Naive B cell (primary cell): ENCODE measurements around the gene KIAA1614. TPM values are rescaled to one million over a fixed set of nuclear protein-coding genes. Genes with fewer than 3 reads are reported as not detected.
A peak's percentile ranks its signal among the peaks of the same experiment; 100 is the strongest.
"Not testable (repeated sequence)": the region's sequence is repeated elsewhere in the genome, so short reads cannot be mapped to it uniquely, and the experiment has no call there.

Experiments used
- ATAC-seq, 2 donors: fragments of 150-1000 bp; cut with Tn5 transposase; 2 replicates each; pipeline ENCODE4 v1.10.0; 2021; ENCODE audit warnings: low read depth in 2 of 2, mild to moderate bottlenecking in 2 of 2, moderate library complexity in 2 of 2
- DNase-seq: peaks from one replicate; pipeline ENCODE4 v3.0.0; 2022
- H3K27ac Mint-ChIP-seq, 6 donors: one replicate each; pipeline ENCODE4 v1.8.0; 2020 to 2022; ENCODE audit warnings: mild to moderate bottlenecking in 6 of 6, mixed read lengths in 6 of 6, moderate library complexity in 5 of 6, inconsistent platforms in 2 of 6
- H3K27me3 Mint-ChIP-seq, 3 donors: one replicate each; pipeline ENCODE4 v1.8.0; 2021 to 2022; ENCODE audit warnings: mixed read lengths in 3 of 3, mild to moderate bottlenecking in 1 of 3
- H3K36me3 Mint-ChIP-seq, 2 donors: one replicate each; pipeline ENCODE4 v1.8.0; 2020 to 2022; ENCODE audit warnings: mixed read lengths in 2 of 2, inconsistent platforms in 1 of 2, mild to moderate bottlenecking in 1 of 2
- H3K4me1 Mint-ChIP-seq, 3 donors: one replicate each; pipeline ENCODE4 v1.8.0; 2020 to 2022; ENCODE audit warnings: mixed read lengths in 3 of 3, inconsistent platforms in 1 of 3, mild to moderate bottlenecking in 1 of 3, moderate library complexity in 1 of 3
- H3K4me3 Mint-ChIP-seq, 8 donors: one replicate each; pipeline ENCODE4 v1.8.0; 2020 to 2022; ENCODE audit warnings: mild to moderate bottlenecking in 8 of 8, mixed read lengths in 8 of 8, moderate library complexity in 8 of 8, inconsistent platforms in 2 of 8
- H3K9me3 Mint-ChIP-seq, 7 donors: one replicate each; pipeline ENCODE4 v1.8.0; 2020 to 2022; ENCODE audit warnings: mixed read lengths in 7 of 7, mild to moderate bottlenecking in 5 of 7, inconsistent platforms in 2 of 7, moderate library complexity in 1 of 7
- polyA plus RNA-seq, 6 donors: library from polyadenylated mRNA; unstranded; fragments of 300-500 nt; fragmentation: Illumina TruSeq; gene quantifications; one replicate each; pipeline ENCODE4 v1.2.3, GENCODE V29; 2021; ENCODE audit warnings: low read depth in 6 of 6

KIAA1614 gene
- polyA plus RNA-seq, 6 donors from 2014 or later, result 0.03 TPM; not detected in 5

DNA sequence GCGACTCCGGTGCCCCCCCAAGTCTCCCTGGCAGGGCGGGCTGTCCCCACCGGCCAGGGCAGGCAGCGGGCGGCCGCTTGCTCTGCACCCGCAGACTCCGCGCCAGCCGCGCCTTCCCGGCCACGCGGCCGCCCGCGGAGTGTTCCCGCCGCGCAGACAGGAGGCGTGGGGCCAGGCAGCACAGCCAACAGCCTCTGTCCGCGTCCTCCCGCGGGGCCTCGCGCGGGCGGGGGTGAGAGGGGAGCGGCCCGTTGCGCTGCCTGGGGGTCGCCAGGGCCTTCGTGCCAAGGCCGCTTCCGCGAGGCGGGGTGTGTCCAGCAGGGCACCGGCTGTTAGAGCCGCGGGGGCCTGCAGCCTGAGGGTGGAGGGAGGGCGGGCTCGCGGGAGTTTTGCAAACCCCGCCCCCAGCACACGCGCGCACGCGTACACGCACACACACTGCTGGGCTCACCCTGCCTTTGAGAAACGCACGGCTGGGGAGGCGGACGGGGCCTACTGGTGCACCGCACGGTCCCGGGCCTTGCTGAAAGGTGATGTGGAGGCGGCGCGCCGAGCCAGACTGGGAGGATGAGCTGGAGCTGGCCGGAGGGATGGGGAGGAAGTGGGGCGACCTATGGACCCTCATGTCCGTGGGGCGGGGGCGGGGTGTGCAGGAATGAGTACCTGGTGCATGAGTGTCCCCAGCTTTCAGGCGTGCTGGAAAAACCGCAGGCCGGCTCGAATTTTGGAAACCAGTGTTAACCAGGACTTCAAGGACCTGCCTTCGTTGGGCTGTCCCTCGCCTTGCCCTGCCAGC is 41.5 kb downstream of the KIAA1614 start:
- peak overlapping the region; percentile 56 to 84 (median 76) for H3K4me3 Mint-ChIP-seq
- H3K27ac Mint-ChIP-seq, result peak overlapping the region in 1 of 6 donors; percentile 61
- H3K27me3 Mint-ChIP-seq, result no peaks in the 10 kb centered on the region
- peak; percentile 36 for DNase-seq
- no peaks in the 10 kb centered on the region for H3K36me3 Mint-ChIP-seq
- peak; percentile 88 to 89 for ATAC-seq
- H3K9me3 Mint-ChIP-seq, result no peaks in the 10 kb centered on the region
- peaks cover 5 to 10% (median 8%) of the 10 kb centered on the region in 3 donors for H3K4me1 Mint-ChIP-seq

DNA sequence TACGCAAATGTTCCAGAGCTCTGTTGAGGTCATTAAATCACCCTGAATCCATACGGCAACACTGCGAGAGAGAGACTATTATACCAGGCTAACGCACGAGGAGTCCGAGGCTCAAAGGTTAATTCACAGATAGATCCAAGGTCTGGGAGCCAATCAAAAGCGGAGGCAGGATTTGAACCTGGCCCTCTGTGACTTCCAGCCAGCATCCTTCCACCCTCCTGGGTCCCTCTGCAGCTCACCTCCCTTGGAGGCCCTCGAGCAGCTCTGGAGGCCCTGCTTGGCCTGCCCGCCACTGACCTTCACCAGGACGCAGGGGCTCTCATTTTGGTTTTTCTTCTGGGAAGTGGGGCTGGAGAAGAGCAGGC is 42.1 kb downstream of the KIAA1614 start:
- Mint-ChIP-seq H3K27ac (peak overlapping the region in 1 of 6 donors; percentile 21), H3K27me3 (no peaks in the 10 kb centered on the region), H3K9me3 (no peaks in the 10 kb centered on the region), H3K36me3 (no peaks in the 10 kb centered on the region), H3K4me1 (peaks cover 5 to 10% (median 8%) of the 10 kb centered on the region in 3 donors), H3K4me3 (peak overlapping the region in 7 of 8 donors; percentile 56 to 84 (median 76))
- ATAC-seq (no peak), DNase-seq (no peak)

DNA sequence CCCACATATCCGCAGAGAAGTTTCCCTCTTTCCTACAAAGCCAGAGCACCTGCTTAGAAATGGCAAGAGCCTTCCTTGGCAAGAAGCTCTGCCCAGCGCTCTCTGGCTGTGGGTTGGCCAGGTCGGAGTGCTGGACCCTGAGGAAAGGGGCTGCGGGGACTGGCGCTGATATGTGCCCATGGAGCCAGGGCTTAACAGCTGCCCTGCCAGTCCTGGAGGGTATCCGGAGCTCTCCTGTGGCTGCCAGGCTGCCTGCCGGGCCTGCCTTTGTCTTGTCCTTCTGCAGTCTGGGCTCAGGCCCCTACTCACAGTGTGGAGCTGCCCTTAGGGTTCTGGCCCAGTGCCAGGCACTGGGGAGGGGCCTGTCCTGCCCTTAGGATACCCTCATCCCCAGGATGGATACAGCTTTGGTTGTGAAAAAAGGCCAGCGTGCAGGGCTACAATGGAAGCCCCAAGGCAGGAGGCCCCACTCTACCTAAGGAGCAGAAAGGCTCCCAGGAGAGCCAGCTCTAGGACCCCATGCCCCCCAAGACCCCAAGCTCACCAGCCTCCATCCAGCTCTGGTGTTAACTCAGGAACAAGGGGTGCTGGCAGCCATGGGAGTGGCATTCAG is 43.4 kb downstream of the KIAA1614 start:
- no peak overlapping the region for H3K27ac Mint-ChIP-seq
- H3K4me1 Mint-ChIP-seq, result peaks cover 5 to 10% (median 8%) of the 10 kb centered on the region in 3 donors
- H3K36me3 Mint-ChIP-seq, result peaks cover 5 to 13% of the 10 kb centered on the region in 2 donors
- peaks cover 0 to 3% (median 0%) of the 10 kb centered on the region in 7 donors for H3K9me3 Mint-ChIP-seq
- no peak for DNase-seq
- H3K27me3 Mint-ChIP-seq, result no peaks in the 10 kb centered on the region
- peak overlapping the region in 4 of 8 donors; percentile 3 to 77 (median 42) for H3K4me3 Mint-ChIP-seq
- no peak for ATAC-seq

DNA sequence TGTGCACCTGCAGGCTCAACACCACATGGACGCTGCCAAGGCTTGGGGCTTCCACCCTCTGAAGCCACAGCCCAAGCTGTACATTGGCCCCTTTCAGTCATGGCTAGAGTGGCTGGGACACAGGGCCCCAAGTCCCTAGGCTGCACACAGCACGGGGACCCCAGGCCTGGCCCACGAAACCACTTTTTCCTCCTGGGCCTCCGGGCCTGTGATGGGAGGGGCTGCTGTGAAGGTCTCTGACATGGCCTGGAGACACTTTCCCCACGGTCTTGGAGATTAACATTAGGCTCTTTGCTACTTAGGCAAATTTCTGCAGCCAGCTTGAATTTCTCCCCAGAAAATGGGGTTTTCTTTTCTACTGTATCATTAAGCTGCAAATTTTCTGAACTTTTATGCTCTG is 46.9 kb downstream of the KIAA1614 start:
- H3K27me3 Mint-ChIP-seq, H3K4me1 Mint-ChIP-seq, ATAC-seq, H3K4me3 Mint-ChIP-seq, H3K27ac Mint-ChIP-seq, DNase-seq, H3K9me3 Mint-ChIP-seq: not testable (repeated sequence)
- peaks cover 5 to 14% of the 10 kb centered on the region in 2 donors for H3K36me3 Mint-ChIP-seq

DNA sequence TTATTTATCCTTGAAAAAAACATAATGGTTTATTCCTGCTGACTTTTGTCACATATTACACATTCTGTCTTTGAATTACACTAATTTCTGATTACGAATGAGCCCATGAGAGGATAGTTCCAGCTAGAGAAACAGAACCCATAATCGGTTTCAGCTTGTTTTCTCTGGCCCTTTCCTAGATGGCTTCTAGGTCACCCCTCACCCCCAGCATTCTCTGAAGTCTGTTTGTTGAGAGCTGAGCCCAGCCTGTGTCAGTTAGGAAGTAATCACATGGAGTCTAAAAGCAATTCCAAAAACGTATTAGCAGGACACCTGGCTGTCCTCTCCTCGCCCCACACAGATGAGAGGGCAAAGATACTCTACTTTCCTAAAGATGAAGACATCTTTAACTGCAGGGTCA is 48.9 kb downstream of the KIAA1614 start:
- Mint-ChIP-seq H3K4me3 (no peak overlapping the region), H3K36me3 (peaks cover 5 to 14% of the 10 kb centered on the region in 2 donors), H3K4me1 (peaks cover 0 to 10% (median 4%) of the 10 kb centered on the region in 3 donors), H3K27ac (no peak overlapping the region), H3K27me3 (no peaks in the 10 kb centered on the region), H3K9me3 (peaks cover 0 to 3% (median 0%) of the 10 kb centered on the region in 7 donors)
- ATAC-seq (no peak), DNase-seq (no peak)

DNA sequence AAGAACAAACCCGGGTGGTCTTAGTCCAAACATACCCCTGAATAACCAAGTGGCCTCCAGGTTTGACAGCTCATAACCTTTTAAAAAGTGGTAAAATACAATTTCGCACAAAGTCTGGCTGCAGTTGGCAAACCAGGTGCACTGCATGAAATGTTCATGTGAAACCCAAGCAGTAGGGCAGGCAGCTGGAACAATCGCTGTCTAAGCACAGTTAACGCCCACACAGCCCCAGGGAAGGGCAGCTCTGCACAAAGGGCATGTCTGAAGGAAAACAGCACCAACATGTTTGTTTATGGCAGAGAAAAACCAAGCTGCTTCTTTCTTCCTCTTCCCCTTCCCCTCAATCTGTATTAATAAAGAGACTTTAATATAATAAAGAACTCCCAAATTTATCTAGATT is 49.5 kb downstream of the KIAA1614 start:
- H3K4me1 Mint-ChIP-seq, result peaks cover 0 to 10% (median 4%) of the 10 kb centered on the region in 3 donors

DNA sequence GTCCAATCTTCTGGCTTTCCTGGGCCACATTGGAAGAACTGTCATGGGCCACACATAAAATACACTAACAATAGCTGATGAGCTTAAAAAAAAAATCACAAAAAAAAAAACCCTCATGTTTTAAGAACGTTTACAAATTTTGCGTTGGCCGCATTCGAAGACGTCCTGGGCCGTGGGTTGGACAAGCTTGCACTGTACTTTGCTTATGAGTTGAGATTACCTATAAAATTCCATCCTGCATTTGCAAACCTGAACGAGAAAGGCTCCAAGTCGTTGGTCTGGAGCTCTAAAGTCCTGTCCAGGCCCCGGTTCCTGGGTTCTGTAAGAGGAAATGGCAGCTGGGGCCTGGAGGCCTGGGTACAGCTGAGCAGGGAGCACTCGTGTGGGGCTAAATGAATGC is 51.4 kb downstream of the KIAA1614 start:
- H3K4me1 Mint-ChIP-seq, result peaks cover 0 to 10% (median 6%) of the 10 kb centered on the region in 3 donors
- ATAC-seq (no peak), DNase-seq (no peak)
- H3K27ac Mint-ChIP-seq, result no peak overlapping the region
- no peak overlapping the region for H3K4me3 Mint-ChIP-seq
- H3K36me3 Mint-ChIP-seq, result peaks cover 5 to 14% of the 10 kb centered on the region in 2 donors
- H3K9me3 Mint-ChIP-seq, result peaks cover 0 to 3% (median 0%) of the 10 kb centered on the region in 7 donors
- no peaks in the 10 kb centered on the region for H3K27me3 Mint-ChIP-seq

More for the DNA sequence above, 49.5 kb downstream of the KIAA1614 start:
- DNase-seq (no peak), ATAC-seq (no peak)
- H3K27ac Mint-ChIP-seq, result no peak overlapping the region
- H3K4me3 Mint-ChIP-seq, result no peak overlapping the region
- peaks cover 0 to 3% (median 0%) of the 10 kb centered on the region in 7 donors for H3K9me3 Mint-ChIP-seq
- no peaks in the 10 kb centered on the region for H3K27me3 Mint-ChIP-seq
- H3K36me3 Mint-ChIP-seq, result peaks cover 5 to 14% of the 10 kb centered on the region in 2 donors

DNA sequence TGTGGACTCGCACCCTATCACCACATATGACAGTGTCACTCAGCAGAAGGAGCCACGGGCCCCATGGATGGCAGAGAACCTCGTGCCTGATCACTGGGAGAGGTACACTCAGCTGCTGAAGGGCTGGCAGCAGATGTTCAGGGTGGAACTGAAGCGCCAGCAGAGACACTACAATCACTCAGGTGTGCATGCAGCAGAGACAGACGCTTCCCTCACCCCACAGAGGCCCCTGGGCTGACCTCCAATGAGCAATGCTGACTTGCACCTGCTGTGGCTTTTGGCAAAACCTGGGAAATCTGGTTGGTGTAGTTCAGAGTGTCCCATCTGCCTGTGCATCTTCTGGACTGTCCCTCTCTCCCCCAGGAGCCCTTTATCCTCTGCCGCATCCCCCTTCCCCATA is 51.9 kb downstream of the KIAA1614 start:
- H3K27me3 Mint-ChIP-seq, result no peaks in the 10 kb centered on the region
- no peak for DNase-seq
- H3K27ac Mint-ChIP-seq, result peak overlapping the region in 1 of 6 donors; percentile 65
- H3K4me1 Mint-ChIP-seq, result peaks cover 3 to 14% (median 11%) of the 10 kb centered on the region in 3 donors
- H3K36me3 Mint-ChIP-seq, result peaks cover 5 to 14% of the 10 kb centered on the region in 2 donors
- peaks cover 0 to 3% (median 0%) of the 10 kb centered on the region in 7 donors for H3K9me3 Mint-ChIP-seq
- H3K4me3 Mint-ChIP-seq, result no peak overlapping the region
- ATAC-seq, result no peak

DNA sequence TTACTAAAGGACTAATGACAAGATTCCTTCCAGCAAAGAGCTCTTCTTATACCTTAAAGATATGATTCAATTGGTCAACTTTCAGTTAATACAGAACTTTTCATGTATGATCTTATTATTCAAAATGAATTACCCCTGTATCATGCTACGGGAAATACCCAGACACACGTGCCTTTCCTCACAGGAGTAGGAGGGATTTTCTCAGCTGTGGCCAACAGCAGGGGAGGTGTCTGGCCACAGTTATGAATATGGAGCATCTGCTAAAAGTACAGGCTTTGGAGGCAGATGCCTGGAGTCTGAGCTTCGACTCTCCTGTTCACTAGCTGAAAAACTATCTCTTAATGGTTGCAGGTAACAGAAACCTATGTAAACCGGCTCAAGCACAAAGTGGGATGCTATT is 53.6 kb downstream of the KIAA1614 start:
- Mint-ChIP-seq H3K36me3 (peaks cover 1 to 8% of the 10 kb centered on the region in 2 donors), H3K9me3 (peaks cover 0 to 1% (median 0%) of the 10 kb centered on the region in 7 donors), H3K4me3 (no peak overlapping the region), H3K27me3 (no peaks in the 10 kb centered on the region), H3K4me1 (peaks cover 10 to 25% (median 16%) of the 10 kb centered on the region in 3 donors), H3K27ac (peak overlapping the region in 3 of 6 donors; percentile 5 to 33 (median 26))
- DNase-seq (no peak), ATAC-seq (no peak)

DNA sequence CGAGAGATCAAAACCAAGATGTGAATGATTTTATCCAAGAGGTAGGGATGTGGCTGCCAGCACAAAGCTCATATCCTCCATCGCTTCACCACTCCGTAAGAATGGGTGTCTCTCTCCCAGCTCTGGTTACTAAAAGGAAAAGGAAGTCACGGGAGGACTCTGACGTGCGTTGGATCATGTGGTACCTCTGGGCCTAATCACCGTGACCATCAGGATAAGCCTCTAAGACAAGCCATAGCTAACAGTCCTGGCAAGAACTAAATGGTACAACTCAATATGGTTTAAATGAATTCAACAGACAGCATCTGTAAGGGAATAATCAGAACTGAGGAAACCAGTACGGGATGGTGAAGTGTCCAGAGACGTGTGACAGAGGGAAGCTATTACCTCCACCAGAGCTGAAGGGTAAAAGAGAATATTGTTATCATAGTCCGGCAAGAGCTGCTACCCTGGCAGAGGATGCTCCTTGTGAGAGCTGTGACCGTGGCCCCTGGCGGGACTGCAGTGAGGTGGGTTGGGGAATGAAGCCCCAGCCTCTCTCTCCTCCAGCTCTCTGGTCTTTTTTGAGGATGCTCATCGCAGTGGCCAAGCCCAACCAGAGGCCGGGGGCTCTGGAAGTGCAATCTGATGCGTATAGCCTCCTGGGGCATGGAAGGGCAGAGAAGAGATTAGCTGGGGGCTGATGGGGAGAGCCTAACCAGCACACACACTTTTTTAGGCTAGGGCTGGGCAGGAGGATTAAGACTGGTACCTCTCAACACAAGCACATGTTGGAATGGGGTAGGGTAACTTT is 54.2 kb downstream of the KIAA1614 start:
- peaks cover 7 to 13% of the 10 kb centered on the region in 2 donors for H3K36me3 Mint-ChIP-seq
- H3K4me3 Mint-ChIP-seq, result no peak overlapping the region
- DNase-seq (no peak), ATAC-seq (no peak)
- no peaks in the 10 kb centered on the region for H3K27me3 Mint-ChIP-seq
- peaks cover 13 to 25% (median 21%) of the 10 kb centered on the region in 3 donors for H3K4me1 Mint-ChIP-seq
- H3K27ac Mint-ChIP-seq, result peak overlapping the region in 3 of 6 donors; percentile 26 to 57 (median 27)
- peaks cover 0 to 1% (median 0%) of the 10 kb centered on the region in 7 donors for H3K9me3 Mint-ChIP-seq

DNA sequence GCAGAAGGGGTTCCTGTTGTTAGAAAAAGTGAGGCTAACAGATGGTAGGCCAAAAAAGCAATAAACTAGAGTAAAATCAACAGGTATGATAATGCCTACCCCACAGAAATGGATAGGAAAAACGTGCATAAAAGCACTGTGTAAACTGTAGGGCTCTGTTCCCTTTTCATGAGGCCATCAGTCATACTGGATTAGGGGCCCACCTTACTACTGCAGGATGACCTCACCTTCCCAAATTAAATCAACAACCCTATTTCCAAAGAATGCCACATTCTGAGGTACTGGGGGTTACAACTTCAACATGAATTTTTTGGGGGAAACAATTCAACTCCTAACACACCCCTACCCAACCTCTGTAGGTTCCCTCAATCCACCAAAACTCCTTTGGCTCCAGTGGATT is 54.9 kb downstream of the KIAA1614 start:
- H3K9me3 Mint-ChIP-seq, result peaks cover 0 to 1% (median 0%) of the 10 kb centered on the region in 7 donors
- ATAC-seq (no peak), DNase-seq (no peak)
- no peak overlapping the region for H3K4me3 Mint-ChIP-seq
- peaks cover 7 to 13% of the 10 kb centered on the region in 2 donors for H3K36me3 Mint-ChIP-seq
- peaks cover 13 to 21% (median 20%) of the 10 kb centered on the region in 3 donors for H3K4me1 Mint-ChIP-seq
- H3K27me3 Mint-ChIP-seq, result no peaks in the 10 kb centered on the region
- peak overlapping the region in 2 of 6 donors; percentile 27 to 57 for H3K27ac Mint-ChIP-seq

DNA sequence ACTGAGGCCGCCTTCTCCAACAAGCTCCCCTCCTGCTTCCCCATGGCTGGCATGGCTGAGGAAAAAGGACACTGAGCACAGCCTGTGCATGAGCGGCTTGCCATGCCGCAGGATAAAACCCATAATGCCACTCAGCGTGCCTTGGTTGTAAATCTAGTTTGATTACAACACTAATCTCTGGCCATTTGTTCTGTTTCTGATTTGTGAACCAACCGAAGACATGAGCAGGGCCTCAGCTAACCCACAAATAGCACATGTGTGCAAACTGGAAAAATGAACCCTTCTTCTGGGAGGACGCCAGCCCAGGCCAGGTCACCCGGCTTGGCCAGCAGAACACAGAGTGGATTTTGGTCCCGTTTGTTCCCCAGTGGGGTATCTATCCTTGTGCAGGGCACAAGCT is 56.1 kb downstream of the KIAA1614 start:
- not testable (repeated sequence) for H3K27me3 Mint-ChIP-seq, H3K9me3 Mint-ChIP-seq, DNase-seq, H3K27ac Mint-ChIP-seq, H3K4me3 Mint-ChIP-seq, ATAC-seq
- peaks cover 15 to 21% (median 20%) of the 10 kb centered on the region in 3 donors for H3K4me1 Mint-ChIP-seq
- H3K36me3 Mint-ChIP-seq, result peaks cover 7 to 13% of the 10 kb centered on the region in 2 donors

DNA sequence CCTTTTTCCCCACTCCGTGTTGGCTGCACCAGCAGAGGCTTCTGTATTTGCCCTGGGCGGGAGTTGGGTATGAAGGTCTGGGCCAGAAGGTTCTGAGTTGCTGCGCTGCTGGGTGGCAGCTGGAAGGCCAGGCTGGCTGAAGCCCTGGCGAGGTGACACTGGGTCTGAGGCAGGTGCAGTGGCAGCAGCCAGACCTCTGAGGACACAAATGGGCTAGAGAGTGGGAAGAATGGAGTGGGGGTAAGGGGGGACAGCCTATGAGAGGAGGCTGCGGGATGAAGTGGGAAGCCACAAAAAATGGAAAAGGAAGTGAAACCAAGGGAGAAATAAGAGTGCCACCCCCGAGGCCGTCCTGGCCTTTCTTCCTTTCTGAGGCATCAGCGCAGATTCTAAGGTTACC is 56.7 kb downstream of the KIAA1614 start:
- Mint-ChIP-seq H3K27me3 (no peaks in the 10 kb centered on the region), H3K4me3 (no peak overlapping the region), H3K36me3 (peaks cover 7 to 13% of the 10 kb centered on the region in 2 donors), H3K4me1 (peaks cover 15 to 21% (median 20%) of the 10 kb centered on the region in 3 donors), H3K9me3 (peaks cover 0 to 1% (median 0%) of the 10 kb centered on the region in 7 donors), H3K27ac (peak overlapping the region in 4 of 6 donors; percentile 22 to 70 (median 47))
- no peak for ATAC-seq
- no peak for DNase-seq
